ENCODE data around the gene RETN. TPM values are rescaled to one million over a fixed set of nuclear protein-coding genes. Genes with fewer than 3 reads are reported as not detected.
A peak's percentile ranks its signal among the peaks of the same experiment; 100 is the strongest.

The RETN gene
- total and polyA plus RNA-seq, 2 donors from 2014 or later: 1.1 TPM; not detected in 1

- H3K27ac ChIP-seq (ENCODE audit: low read depth in 2 of 2, low read length in 2 of 2): no peak overlapping the region
- FAIRE-seq: no peak
- peaks cover 0 to 21% (median 7%) of the 10 kb centered on the region in 3 donors for H3K4me1 ChIP-seq (ENCODE audit: control insufficient read depth in 2 of 3, insufficient read depth in 2 of 3, low read depth in 1 of 3, low read length in 3 of 3)
- intact Hi-C loops (cut with DNase I): no loop called here
- H3K9me3 ChIP-seq (ENCODE audit: control insufficient read depth in 2 of 3, insufficient read depth in 1 of 3, low read length in 3 of 3): no peaks in the 10 kb centered on the region
- H3K36me3 ChIP-seq (ENCODE audit: control insufficient read depth in 2 of 3, insufficient read depth in 3 of 3, low read length in 3 of 3): peaks cover 6 to 44% (median 18%) of the 10 kb centered on the region in 3 donors
- DNase-seq: no peak
- no peak for TF ChIP-seq CTCF (IDR thresholded peaks at IDR 0.05; ENCODE audit: borderline replicate concordance, extremely low read depth, insufficient read depth)
- H3K27me3 ChIP-seq (ENCODE audit: control insufficient read depth, insufficient read depth, low read length): no peaks in the 10 kb centered on the region
- H3K4me3 ChIP-seq (ENCODE audit: low read length in 3 of 3): no peak overlapping the region
- no peak overlapping the region for H3K9ac ChIP-seq (ENCODE audit: low read length in 3 of 3)
These were observed 43.0 kb upstream of the RETN start for GRCh38 chr19:7625763-7626372.

- TF ChIP-seq CTCF (IDR thresholded peaks at IDR 0.05; ENCODE audit: borderline replicate concordance, extremely low read depth, insufficient read depth): no peak
- peaks cover 6 to 33% (median 10%) of the 10 kb centered on the region in 3 donors for H3K36me3 ChIP-seq (ENCODE audit: control insufficient read depth in 2 of 3, insufficient read depth in 3 of 3, low read length in 3 of 3)
- intact Hi-C loops (cut with DNase I): no loop called here
- DNase-seq (no peak), FAIRE-seq (no peak)
- H3K4me1 ChIP-seq (ENCODE audit: control insufficient read depth in 2 of 3, insufficient read depth in 2 of 3, low read depth in 1 of 3, low read length in 3 of 3): peaks cover 0 to 21% (median 7%) of the 10 kb centered on the region in 3 donors
- no peak overlapping the region for H3K9ac ChIP-seq (ENCODE audit: low read length in 3 of 3)
- H3K27me3 ChIP-seq (ENCODE audit: control insufficient read depth, insufficient read depth, low read length): no peaks in the 10 kb centered on the region
- no peak overlapping the region for H3K4me3 ChIP-seq (ENCODE audit: low read length in 3 of 3)
- H3K27ac ChIP-seq (ENCODE audit: low read depth in 2 of 2, low read length in 2 of 2): no peak overlapping the region
- no peaks in the 10 kb centered on the region for H3K9me3 ChIP-seq (ENCODE audit: control insufficient read depth in 2 of 3, insufficient read depth in 1 of 3, low read length in 3 of 3)
These were observed 41.7 kb upstream of the RETN start for GRCh38 chr19:7627166-7627565.

- H3K9ac ChIP-seq (ENCODE audit: low read length in 3 of 3): peak overlapping the region; percentile 77 to 99 (median 93)
- H3K27me3 ChIP-seq (ENCODE audit: control insufficient read depth, insufficient read depth, low read length): no peaks in the 10 kb centered on the region
- H3K4me3 ChIP-seq (ENCODE audit: low read length in 3 of 3): peak overlapping the region; percentile 91 to 99 (median 99)
- no peak for DNase-seq
- FAIRE-seq: no peak
- peaks cover 0 to 21% (median 7%) of the 10 kb centered on the region in 3 donors for H3K4me1 ChIP-seq (ENCODE audit: control insufficient read depth in 2 of 3, insufficient read depth in 2 of 3, low read depth in 1 of 3, low read length in 3 of 3)
- peak overlapping the region; percentile 68 for H3K27ac ChIP-seq (ENCODE audit: low read depth in 2 of 2, low read length in 2 of 2)
- intact Hi-C loops (cut with DNase I): no loop called here
- no peaks in the 10 kb centered on the region for H3K9me3 ChIP-seq (ENCODE audit: control insufficient read depth in 2 of 3, insufficient read depth in 1 of 3, low read length in 3 of 3)
- peaks cover 0 to 17% (median 3%) of the 10 kb centered on the region in 3 donors for H3K36me3 ChIP-seq (ENCODE audit: control insufficient read depth in 2 of 3, insufficient read depth in 3 of 3, low read length in 3 of 3)
- no peak for TF ChIP-seq CTCF (IDR thresholded peaks at IDR 0.05; ENCODE audit: borderline replicate concordance, extremely low read depth, insufficient read depth)
These were observed 40.1 kb upstream of the RETN start for GRCh38 chr19:7628589-7629311.
